Mesothelial cell of epicardium (in vitro differentiated cells): ENCODE data around the gene TMEM82. TPM values are rescaled to one million over a fixed set of nuclear protein-coding genes. Genes with fewer than 3 reads are reported as not detected.
A peak's percentile ranks its signal among the peaks of the same experiment; 100 is the strongest.
"Not testable (repeated sequence)": the region's sequence is repeated elsewhere in the genome, so short reads cannot be mapped to it uniquely, and the experiment has no call there.

Source experiments
- DNase-seq, 2 experiments: peaks; one replicate each; pipeline ENCODE4 v3.0.0; 2021; ENCODE audit warnings: low spot score in 2 of 2; ENCODE audit not compliant: unreplicated experiment in 2 of 2
- H3K27ac Mint-ChIP-seq: 2 replicates; pipeline ENCODE4 v1.8.0; 2021; ENCODE audit warnings: mixed read lengths
- H3K27me3 Mint-ChIP-seq: 2 replicates; pipeline ENCODE4 v1.8.0; 2021; ENCODE audit warnings: low read depth, mixed read lengths
- H3K36me3 Mint-ChIP-seq: 2 replicates; pipeline ENCODE4 v1.8.0; 2021; ENCODE audit warnings: mixed read lengths
- H3K4me1 Mint-ChIP-seq: 2 replicates; pipeline ENCODE4 v1.8.0; 2021; ENCODE audit warnings: mixed read lengths
- H3K4me3 Mint-ChIP-seq: 2 replicates; pipeline ENCODE4 v1.8.0; 2021; ENCODE audit warnings: mild to moderate bottlenecking, moderate library complexity, mixed read lengths
- H3K9me3 Mint-ChIP-seq: 2 replicates; pipeline ENCODE4 v1.8.0; 2021; ENCODE audit warnings: mixed read lengths
- total RNA-seq: library from RNA; stranded (reverse); gene quantifications from 3 replicates; pipeline ENCODE4 v1.2.1, GENCODE V29; 2021
- TF ChIP-seq, protein P1 (sequence below): fragments of 200-600 bp; sonication (generic); IDR thresholded peaks from one replicate; pipeline ENCODE4 v1.5.0; 2021; ENCODE audit warnings: antibody characterized with exemption; ENCODE audit not compliant: unreplicated experiment

Gene TMEM82
- total RNA-seq, result not detected in 3 replicates

DNA sequence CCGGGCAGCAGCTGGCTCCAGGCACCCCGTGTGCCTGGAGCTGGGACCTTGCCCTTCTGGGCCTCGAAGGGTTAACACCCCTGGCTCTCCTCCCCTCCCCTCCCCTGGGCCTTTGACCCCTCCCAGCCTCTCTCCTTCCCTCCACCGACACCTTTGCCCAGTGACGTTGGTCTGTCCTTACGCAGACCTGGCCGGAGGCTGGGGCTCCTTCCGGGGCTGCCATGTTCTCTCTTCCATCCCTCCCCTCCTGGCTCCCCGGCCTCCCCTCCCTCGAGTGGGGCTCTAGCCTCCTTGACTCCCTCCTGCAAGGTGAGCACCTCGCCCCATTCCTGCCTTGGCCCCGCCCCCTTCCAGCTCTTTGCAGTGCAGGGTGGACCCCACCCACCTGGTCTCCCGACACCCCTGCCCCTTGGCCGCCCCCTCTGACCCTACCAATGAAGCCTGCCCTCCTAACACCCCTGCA, at the start of gene TMEM82:
TMEM82 (plus strand) TSS at position 161 of the 463 bp plus-strand sequence; CDS start at position 222, 61 bp downstream.
- H3K36me3 Mint-ChIP-seq, result no peaks in the 10 kb centered on the region
- DNase-seq, result no peak
- TF ChIP-seq, protein P1, sequence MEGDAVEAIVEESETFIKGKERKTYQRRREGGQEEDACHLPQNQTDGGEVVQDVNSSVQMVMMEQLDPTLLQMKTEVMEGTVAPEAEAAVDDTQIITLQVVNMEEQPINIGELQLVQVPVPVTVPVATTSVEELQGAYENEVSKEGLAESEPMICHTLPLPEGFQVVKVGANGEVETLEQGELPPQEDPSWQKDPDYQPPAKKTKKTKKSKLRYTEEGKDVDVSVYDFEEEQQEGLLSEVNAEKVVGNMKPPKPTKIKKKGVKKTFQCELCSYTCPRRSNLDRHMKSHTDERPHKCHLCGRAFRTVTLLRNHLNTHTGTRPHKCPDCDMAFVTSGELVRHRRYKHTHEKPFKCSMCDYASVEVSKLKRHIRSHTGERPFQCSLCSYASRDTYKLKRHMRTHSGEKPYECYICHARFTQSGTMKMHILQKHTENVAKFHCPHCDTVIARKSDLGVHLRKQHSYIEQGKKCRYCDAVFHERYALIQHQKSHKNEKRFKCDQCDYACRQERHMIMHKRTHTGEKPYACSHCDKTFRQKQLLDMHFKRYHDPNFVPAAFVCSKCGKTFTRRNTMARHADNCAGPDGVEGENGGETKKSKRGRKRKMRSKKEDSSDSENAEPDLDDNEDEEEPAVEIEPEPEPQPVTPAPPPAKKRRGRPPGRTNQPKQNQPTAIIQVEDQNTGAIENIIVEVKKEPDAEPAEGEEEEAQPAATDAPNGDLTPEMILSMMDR, result no peak
- H3K4me1 Mint-ChIP-seq, result peaks cover 5% of the 10 kb centered on the region
- no peak within 1 kb of the TSS for H3K27ac Mint-ChIP-seq
- no peak within 1 kb of the TSS for H3K4me3 Mint-ChIP-seq
- no peaks in the 10 kb centered on the region for H3K27me3 Mint-ChIP-seq
- no peaks in the 10 kb centered on the region for H3K9me3 Mint-ChIP-seq

DNA sequence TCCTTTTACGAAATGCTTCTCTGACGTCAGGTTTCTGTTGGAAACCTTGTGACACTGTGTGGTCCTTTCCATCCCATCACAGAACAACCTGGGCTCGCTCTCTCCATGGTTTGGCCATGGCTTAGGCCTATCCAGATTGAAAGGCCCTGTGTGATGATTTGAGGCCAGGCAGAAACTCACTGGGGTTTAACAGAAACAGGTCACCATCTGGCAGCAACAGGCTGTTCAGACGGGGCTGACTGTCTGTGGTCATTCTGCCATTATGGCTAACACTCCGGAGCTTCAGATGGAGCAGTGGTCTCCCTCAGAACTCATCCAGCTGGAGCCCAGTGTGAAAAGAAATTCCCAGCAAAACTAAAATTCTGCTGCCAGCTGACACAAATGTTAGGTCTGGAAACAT, 48.9 kb upstream of the TMEM82 start:
- Mint-ChIP-seq H3K27me3 (no peaks in the 10 kb centered on the region), H3K4me1 (peaks cover 7% of the 10 kb centered on the region), H3K36me3 (peaks cover 8% of the 10 kb centered on the region), H3K4me3 (no peak overlapping the region), H3K9me3 (no peaks in the 10 kb centered on the region), H3K27ac (peak overlapping the region; percentile 16)
- TF ChIP-seq, protein P1, result no peak
- DNase-seq, result no peak

DNA sequence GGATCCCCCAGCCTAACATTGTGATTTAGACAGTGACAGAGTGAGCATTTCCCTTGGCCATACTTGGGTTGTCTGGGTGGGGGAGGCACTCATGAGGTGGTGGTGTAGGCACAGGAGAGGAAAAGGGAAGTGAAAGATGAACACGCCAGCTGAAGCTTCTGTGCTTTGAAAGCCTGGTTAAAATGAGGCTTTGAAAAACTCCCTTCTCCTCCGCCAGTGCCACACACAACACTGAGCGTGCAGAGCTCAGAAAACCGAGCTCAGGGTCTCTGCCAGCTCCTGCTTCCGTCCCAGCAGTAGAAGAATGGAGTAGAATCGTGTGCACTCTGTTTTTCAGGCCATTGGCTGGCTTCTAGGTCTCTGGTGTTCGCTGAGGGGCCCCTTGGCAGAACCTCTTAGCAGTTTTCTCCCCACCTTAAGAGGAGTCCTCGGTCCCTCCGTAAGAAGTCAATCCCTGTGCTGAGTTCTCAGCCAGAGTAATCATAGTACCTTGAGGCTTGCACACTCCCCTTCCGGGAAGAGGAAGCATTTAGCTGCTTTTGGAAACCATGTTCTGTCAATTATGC, 45.3 kb upstream of the TMEM82 start:
- Mint-ChIP-seq H3K27me3 (no peaks in the 10 kb centered on the region), H3K36me3 (peaks cover 3% of the 10 kb centered on the region), H3K4me1 (peaks cover 4% of the 10 kb centered on the region), H3K9me3 (no peaks in the 10 kb centered on the region), H3K4me3 (no peak overlapping the region), H3K27ac (peak overlapping the region; percentile 44)
- DNase-seq, result no peak
- TF ChIP-seq, protein P1, result no peak

DNA sequence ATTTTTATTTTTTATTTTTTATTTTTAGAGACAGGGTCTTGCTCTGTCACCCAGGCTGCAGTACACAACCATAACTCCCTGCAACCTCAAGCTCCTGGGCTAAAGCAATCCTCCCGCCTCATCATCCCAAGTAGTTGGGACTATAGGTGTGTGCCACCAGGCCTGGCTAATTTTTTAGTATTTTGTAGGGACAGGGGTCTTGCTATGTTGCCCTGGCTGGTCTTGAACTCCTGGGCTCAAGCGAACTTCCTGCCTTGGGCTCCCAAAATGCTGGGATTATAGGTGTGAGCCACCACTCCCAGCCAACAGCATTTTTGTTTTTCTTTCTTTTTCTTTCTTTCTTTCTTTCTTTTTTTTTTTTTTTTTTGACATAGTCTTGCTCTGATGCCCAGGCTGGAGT, 44.1 kb upstream of the TMEM82 start:
- no peak overlapping the region for H3K27ac Mint-ChIP-seq
- H3K4me3 Mint-ChIP-seq, result no peak overlapping the region
- TF ChIP-seq, protein P1, result no peak
- H3K9me3 Mint-ChIP-seq, result no peaks in the 10 kb centered on the region
- H3K36me3 Mint-ChIP-seq, result peaks cover 3% of the 10 kb centered on the region
- DNase-seq, result no peak
- H3K27me3 Mint-ChIP-seq, result no peaks in the 10 kb centered on the region
- H3K4me1 Mint-ChIP-seq, result peaks cover 8% of the 10 kb centered on the region

GRCh38 chr1:15699321-15699720, 43.0 kb upstream of the TMEM82 start:
- H3K9me3 Mint-ChIP-seq, H3K36me3 Mint-ChIP-seq, H3K27ac Mint-ChIP-seq, H3K4me3 Mint-ChIP-seq, DNase-seq, H3K27me3 Mint-ChIP-seq: not testable (repeated sequence)
- peaks cover 17% of the 10 kb centered on the region for H3K4me1 Mint-ChIP-seq

DNA sequence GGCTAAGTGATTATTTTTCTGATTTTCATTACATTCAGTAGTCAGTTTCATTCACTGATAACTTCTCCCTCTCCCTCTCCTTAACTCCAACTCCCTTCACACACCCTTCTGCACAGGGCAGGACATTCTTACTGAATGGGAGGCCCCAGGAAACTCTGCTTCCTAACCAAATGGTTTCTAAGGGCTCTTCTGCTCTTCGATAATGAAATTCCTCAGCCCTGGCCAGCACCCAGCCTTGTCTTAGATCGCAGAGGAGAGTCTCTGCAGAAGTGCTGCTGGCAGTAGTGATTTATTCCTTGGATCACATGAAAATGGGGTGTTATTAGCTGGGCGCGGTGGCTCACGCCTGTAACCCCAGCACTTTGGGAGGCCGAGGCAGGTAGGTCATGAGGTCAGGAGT, 41.8 kb upstream of the TMEM82 start:
- TF ChIP-seq, protein P1, result no peak
- H3K9me3 Mint-ChIP-seq, result no peaks in the 10 kb centered on the region
- no peaks in the 10 kb centered on the region for H3K27me3 Mint-ChIP-seq
- no peak overlapping the region for H3K4me3 Mint-ChIP-seq
- no peak for DNase-seq
- H3K27ac Mint-ChIP-seq, result peak overlapping the region; percentile 71
- peaks cover 17% of the 10 kb centered on the region for H3K4me1 Mint-ChIP-seq
- peaks cover 4% of the 10 kb centered on the region for H3K36me3 Mint-ChIP-seq
